Type B pancreatic cell (in vitro differentiated cells): ENCODE results near the gene GDPGP1. TPM values are rescaled to one million over a fixed set of nuclear protein-coding genes. Genes with fewer than 3 reads are reported as not detected.
A peak's percentile ranks its signal among the peaks of the same experiment; 100 is the strongest.

Source experiments
- DNase-seq: peaks from one replicate; pipeline ENCODE4 v3.0.0; 2021; ENCODE audit warnings: mixed read lengths; ENCODE audit not compliant: unreplicated experiment; ENCODE audit errors: extremely low spot score
- H3K27ac Mint-ChIP-seq: 2 replicates; pipeline ENCODE4 v1.8.0; 2021; ENCODE audit warnings: mild to moderate bottlenecking, mixed read lengths
- H3K27me3 Mint-ChIP-seq: 2 replicates; pipeline ENCODE4 v1.8.0; 2021; ENCODE audit warnings: mixed read lengths
- H3K36me3 Mint-ChIP-seq: 2 replicates; pipeline ENCODE4 v1.8.0; 2021; ENCODE audit warnings: mixed read lengths
- H3K4me1 Mint-ChIP-seq: one replicate; pipeline ENCODE4 v1.8.0; 2021; ENCODE audit warnings: mixed read lengths; ENCODE audit not compliant: unreplicated experiment
- H3K4me3 Mint-ChIP-seq: 2 replicates; pipeline ENCODE4 v1.8.0; 2021; ENCODE audit warnings: mild to moderate bottlenecking, mixed read lengths
- H3K9me3 Mint-ChIP-seq: 2 replicates; pipeline ENCODE4 v1.8.0; 2021; ENCODE audit warnings: mixed read lengths
- total RNA-seq: library from RNA; stranded (reverse); gene quantifications from 2 replicates; pipeline ENCODE4 v1.2.1, GENCODE V29; 2021; ENCODE audit warnings: low replicate concordance
- TF ChIP-seq, protein P1 (sequence below): fragments of 200-600 bp; sonication (generic); conservative IDR thresholded peaks from 2 replicates; pipeline ENCODE4 v1.5.0; 2021; ENCODE audit warnings: antibody characterized with exemption, mild to moderate bottlenecking

The GDPGP1 gene
- total RNA-seq, 1 donor from 2014 or later: 6.1 TPM

DNA sequence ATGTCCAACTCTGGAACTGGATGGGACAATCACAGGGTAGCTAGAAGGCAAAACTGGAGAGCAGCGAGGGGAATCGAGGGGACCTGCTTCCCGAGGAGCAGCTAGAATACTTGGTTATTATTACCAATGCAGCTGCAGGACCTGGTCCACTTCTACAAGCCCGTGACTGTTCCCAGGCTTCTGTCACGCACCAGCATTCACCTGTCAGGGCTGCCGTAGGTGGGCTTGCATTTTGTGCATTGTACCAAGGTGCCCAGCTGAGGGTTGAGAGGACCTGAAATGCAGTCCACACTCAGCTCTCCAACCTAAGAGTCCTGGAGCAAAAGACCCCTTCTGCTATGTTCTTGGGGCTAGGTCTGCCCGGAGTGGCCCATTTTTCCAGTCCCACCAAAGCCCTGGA is 30.5 kb upstream of the GDPGP1 start:
- peak overlapping the region; percentile 94 for H3K4me3 Mint-ChIP-seq
- no peaks in the 10 kb centered on the region for H3K36me3 Mint-ChIP-seq
- DNase-seq: no peak
- TF ChIP-seq, protein P1, sequence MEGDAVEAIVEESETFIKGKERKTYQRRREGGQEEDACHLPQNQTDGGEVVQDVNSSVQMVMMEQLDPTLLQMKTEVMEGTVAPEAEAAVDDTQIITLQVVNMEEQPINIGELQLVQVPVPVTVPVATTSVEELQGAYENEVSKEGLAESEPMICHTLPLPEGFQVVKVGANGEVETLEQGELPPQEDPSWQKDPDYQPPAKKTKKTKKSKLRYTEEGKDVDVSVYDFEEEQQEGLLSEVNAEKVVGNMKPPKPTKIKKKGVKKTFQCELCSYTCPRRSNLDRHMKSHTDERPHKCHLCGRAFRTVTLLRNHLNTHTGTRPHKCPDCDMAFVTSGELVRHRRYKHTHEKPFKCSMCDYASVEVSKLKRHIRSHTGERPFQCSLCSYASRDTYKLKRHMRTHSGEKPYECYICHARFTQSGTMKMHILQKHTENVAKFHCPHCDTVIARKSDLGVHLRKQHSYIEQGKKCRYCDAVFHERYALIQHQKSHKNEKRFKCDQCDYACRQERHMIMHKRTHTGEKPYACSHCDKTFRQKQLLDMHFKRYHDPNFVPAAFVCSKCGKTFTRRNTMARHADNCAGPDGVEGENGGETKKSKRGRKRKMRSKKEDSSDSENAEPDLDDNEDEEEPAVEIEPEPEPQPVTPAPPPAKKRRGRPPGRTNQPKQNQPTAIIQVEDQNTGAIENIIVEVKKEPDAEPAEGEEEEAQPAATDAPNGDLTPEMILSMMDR: no peak
- no peak overlapping the region for H3K27ac Mint-ChIP-seq
- no peaks in the 10 kb centered on the region for H3K27me3 Mint-ChIP-seq
- H3K4me1 Mint-ChIP-seq: peaks cover 16% of the 10 kb centered on the region
- H3K9me3 Mint-ChIP-seq: no peaks in the 10 kb centered on the region

DNA sequence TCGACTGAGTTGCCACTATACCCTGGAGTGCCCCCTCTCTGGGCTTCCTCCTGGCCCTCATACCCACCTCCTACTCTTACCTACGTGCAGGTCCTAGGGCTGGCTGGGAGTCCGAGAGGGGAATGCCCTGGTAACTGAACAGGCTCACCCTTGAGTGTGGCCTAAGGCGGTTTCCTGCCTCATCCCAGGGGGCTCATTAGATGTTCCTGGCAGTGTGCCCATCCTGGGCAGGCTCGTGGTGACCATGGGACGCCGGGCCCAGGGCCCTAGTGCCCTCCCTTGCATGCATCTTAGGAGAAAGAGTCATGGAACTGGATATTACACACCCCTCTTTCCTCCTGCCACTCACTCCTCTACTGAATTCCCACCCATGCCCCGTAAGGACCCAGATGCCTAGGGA is 30.1 kb upstream of the GDPGP1 start:
- Mint-ChIP-seq H3K9me3 (no peaks in the 10 kb centered on the region), H3K4me1 (peaks cover 16% of the 10 kb centered on the region), H3K27ac (no peak overlapping the region), H3K36me3 (no peaks in the 10 kb centered on the region), H3K4me3 (no peak overlapping the region), H3K27me3 (no peaks in the 10 kb centered on the region)
- no peak for DNase-seq
- TF ChIP-seq, protein P1: no peak

DNA sequence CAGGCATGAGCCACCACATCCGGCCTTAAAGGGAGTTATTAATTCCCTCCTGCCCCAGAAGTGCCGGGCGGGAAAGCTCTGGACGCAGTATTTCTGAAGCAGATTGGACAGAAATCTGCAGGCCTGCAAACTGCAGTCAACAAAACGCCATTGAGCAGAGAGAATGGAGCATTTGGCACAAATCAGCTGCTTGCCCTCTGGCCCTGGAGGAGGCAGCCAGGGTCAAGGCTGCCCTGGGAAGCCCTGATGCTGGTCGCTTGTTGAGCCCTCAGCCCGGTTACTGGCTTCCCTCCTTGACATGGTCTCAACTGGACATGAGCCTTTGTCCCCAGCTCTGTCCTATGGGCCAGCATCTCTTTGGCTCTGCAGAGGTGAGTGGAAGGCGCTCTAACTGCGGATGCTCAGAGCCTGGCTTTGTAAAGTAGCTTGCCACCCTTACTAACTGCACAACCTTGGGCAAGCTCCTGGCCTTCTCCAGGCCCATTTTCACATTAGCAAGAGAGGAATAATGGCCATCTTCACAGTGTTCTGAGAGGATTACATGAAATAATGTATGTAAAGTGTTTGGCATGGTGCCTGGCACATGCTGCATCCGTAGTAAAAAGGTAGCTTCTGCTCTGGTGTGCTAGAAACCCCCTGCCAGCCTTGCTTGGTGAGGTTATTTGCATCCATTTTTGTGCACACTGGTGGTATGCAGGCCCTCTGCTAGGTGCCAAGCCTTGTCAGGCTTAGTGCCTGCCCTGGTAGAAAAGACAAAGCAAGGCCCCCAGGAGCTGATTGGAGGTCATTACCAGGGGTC is 28.8 kb upstream of the GDPGP1 start:
- no peaks in the 10 kb centered on the region for H3K36me3 Mint-ChIP-seq
- peaks cover 11% of the 10 kb centered on the region for H3K4me1 Mint-ChIP-seq
- DNase-seq: no peak
- H3K4me3 Mint-ChIP-seq: no peak overlapping the region
- H3K27me3 Mint-ChIP-seq: no peaks in the 10 kb centered on the region
- no peaks in the 10 kb centered on the region for H3K9me3 Mint-ChIP-seq
- TF ChIP-seq, protein P1: no peak
- no peak overlapping the region for H3K27ac Mint-ChIP-seq

DNA sequence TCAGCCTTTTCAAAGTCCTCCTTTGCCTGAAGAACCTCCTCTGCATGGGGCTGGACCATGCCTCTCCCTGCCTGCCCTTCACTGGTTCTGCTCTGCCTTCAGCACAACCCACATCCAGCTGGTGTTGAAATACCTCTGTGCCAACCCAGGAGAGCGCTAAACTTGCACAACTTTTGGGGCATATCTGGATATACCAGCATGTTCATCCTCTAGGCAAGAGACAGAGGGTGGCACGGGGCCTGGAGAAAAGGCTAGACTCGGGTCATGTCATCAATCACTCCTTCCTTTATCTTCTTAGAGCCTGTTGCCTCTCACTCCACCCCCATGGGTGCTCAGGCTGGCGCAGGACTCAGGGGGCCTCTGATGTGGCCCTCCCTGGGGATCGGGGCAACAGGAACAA is 28.1 kb upstream of the GDPGP1 start:
- DNase-seq: no peak
- no peak overlapping the region for H3K4me3 Mint-ChIP-seq
- no peaks in the 10 kb centered on the region for H3K27me3 Mint-ChIP-seq
- TF ChIP-seq, protein P1: no peak
- H3K36me3 Mint-ChIP-seq: no peaks in the 10 kb centered on the region
- H3K27ac Mint-ChIP-seq: no peak overlapping the region
- peaks cover 6% of the 10 kb centered on the region for H3K4me1 Mint-ChIP-seq
- no peaks in the 10 kb centered on the region for H3K9me3 Mint-ChIP-seq

DNA sequence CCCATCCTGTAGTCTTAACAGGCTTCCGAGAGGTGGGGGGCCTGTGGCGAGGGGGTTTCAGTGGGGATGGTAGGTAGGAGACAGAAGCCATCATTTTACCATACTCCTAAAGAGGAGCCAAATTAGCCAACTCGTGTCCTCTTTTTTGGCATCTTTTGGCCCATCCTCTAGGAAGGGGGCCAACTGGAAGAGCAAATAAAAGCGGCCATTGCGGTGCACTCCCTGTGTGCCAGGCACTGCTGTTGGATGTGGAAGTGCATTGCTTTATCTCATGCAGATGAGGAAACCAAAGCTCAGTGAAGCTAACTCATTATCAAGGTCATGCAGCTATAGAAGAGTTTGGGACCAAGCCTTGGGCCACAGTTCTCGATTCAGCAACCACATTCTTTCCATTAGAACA is 26.8 kb upstream of the GDPGP1 start:
- Mint-ChIP-seq H3K4me3 (no peak overlapping the region), H3K27ac (no peak overlapping the region), H3K9me3 (no peaks in the 10 kb centered on the region), H3K27me3 (no peaks in the 10 kb centered on the region), H3K36me3 (no peaks in the 10 kb centered on the region), H3K4me1 (peaks cover 5% of the 10 kb centered on the region)
- TF ChIP-seq, protein P1: no peak
- no peak for DNase-seq
